SK-N-SH (cell line): Measurements from ENCODE around the gene SPEM1. TPM values are rescaled to one million over a fixed set of nuclear protein-coding genes. Genes with fewer than 3 reads are reported as not detected.

ENCODE experiments used
- CTCF ChIA-PET: fragments of 300-600, 350-600 bp; formaldehyde crosslinking; extraction: SDS; loops from one replicate; lab custom pipeline; 2021; lab: Yijun Ruan, JAX
- POLR2A ChIA-PET: fragments of 350-600 bp; sonication (Branson Sonifier 250); formaldehyde crosslinking; extraction: SDS; loops from one replicate; lab custom pipeline; 2020; ENCODE audit warnings: antibody characterized with exemption, inconsistent platforms; lab: Yijun Ruan, JAX
- DNase-seq: peaks from one replicate; pipeline ENCODE4 v3.0.0; 2012
- H2AFZ ChIP-seq: fragments of 200-600 bp; sonication (generic); 2 replicates; pipeline ENCODE4 v1.8.1; 2016; ENCODE audit warnings: antibody characterized with exemption, mild to moderate bottlenecking, low read depth
- H3F3A ChIP-seq: fragments of 200-600 bp; sonication (generic); replicated peaks from 2 replicates; pipeline ENCODE3; 2016; ENCODE audit warnings: antibody characterized with exemption, mild to moderate bottlenecking; ENCODE audit not compliant: insufficient read depth
- H3K27ac ChIP-seq, 2 experiments: fragments of 200-500 bp in 1 of 2; fragments of 200-600 bp in 1 of 2; sonication (Bioruptor generic) in 1 of 2; sonication (generic), shearing (Covaris generic) in 1 of 2; 2 replicates each; pipeline versions ENCODE4 v1.5.1 to v1.6.1; 2014 to 2016; ENCODE audit warnings: low read depth in 2 of 2, inconsistent platforms in 1 of 2, low read length in 1 of 2, mild to moderate bottlenecking in 1 of 2, mixed read lengths in 1 of 2
- H3K27me3 ChIP-seq: fragments of 200-600 bp; sonication (generic), shearing (Covaris generic); 2 replicates; pipeline ENCODE4 v1.6.1; 2016; ENCODE audit warnings: mixed run types; ENCODE audit not compliant: insufficient read depth
- H3K36me3 ChIP-seq, 2 experiments: fragments of 200-500 bp in 1 of 2; fragments of 200-600 bp in 1 of 2; sonication (Bioruptor generic) in 1 of 2; sonication (generic) in 1 of 2; replicated peaks in 1 of 2; 2 replicates each; pipeline versions ENCODE3 to v1.5.1; 2014 to 2016; ENCODE audit warnings: low read length in 1 of 2, mild to moderate bottlenecking in 1 of 2; ENCODE audit not compliant: insufficient read depth in 2 of 2, control insufficient read depth in 1 of 2
- H3K4me1 ChIP-seq, 2 experiments: fragments of 200-500 bp in 1 of 2; fragments of 200-600 bp in 1 of 2; sonication (Bioruptor generic) in 1 of 2; sonication (generic), shearing (Covaris generic) in 1 of 2; 2 replicates each; pipeline versions ENCODE4 v1.5.1 to v1.6.1; 2014 to 2016; ENCODE audit warnings: low read depth in 1 of 2, low read length in 1 of 2, mixed run types in 1 of 2; ENCODE audit not compliant: insufficient read depth in 2 of 2, control insufficient read depth in 1 of 2
- H3K4me2 ChIP-seq: fragments of 200-600 bp; sonication (generic), shearing (Covaris generic); 2 replicates; pipeline ENCODE4 v1.6.1; 2017; ENCODE audit warnings: mixed run types
- H3K4me3 ChIP-seq, 2 experiments: fragments of 200-500 bp in 1 of 2; fragments of 200-600 bp in 1 of 2; sonication (Bioruptor generic) in 1 of 2; sonication (generic), shearing (Covaris generic) in 1 of 2; 2 replicates each; pipeline versions ENCODE4 v1.5.1 to v1.8.1; 2014 to 2016; ENCODE audit warnings: low read depth in 2 of 2, inconsistent platforms in 1 of 2, low read length in 1 of 2, mild to moderate bottlenecking in 1 of 2, mixed read lengths in 1 of 2, moderate library complexity in 1 of 2
- H3K79me2 ChIP-seq: fragments of 200-600 bp; sonication (generic); 2 replicates; pipeline ENCODE4 v1.8.1; 2017; ENCODE audit warnings: mild to moderate bottlenecking; ENCODE audit not compliant: insufficient read depth
- H3K9ac ChIP-seq: fragments of 200-600 bp; sonication (generic); 2 replicates; pipeline ENCODE4 v1.6.1; 2017; ENCODE audit warnings: mixed run types
- H3K9me2 ChIP-seq: fragments of 200-600 bp; sonication (generic); 2 replicates; pipeline ENCODE4 v1.6.1; 2017; ENCODE audit warnings: mixed run types
- H3K9me3 ChIP-seq: fragments of 200-600 bp; sonication (generic); 2 replicates; pipeline ENCODE4 v1.6.1; 2017; ENCODE audit warnings: mixed run types, mild to moderate bottlenecking, moderate library complexity
- H4K20me1 ChIP-seq: fragments of 200-600 bp; sonication (generic); 2 replicates; pipeline ENCODE4 v1.6.1; 2017; ENCODE audit warnings: mild to moderate bottlenecking, mixed run types; ENCODE audit not compliant: insufficient read depth
- CTCF ChIP-seq: fragments of 200-600 bp; sonication (generic); IDR thresholded peaks from 2 replicates; pipeline ENCODE4 v1.6.1; 2017; ENCODE audit warnings: antibody characterized with exemption, mild to moderate bottlenecking, moderate library complexity
- EP300 ChIP-seq, 2 experiments: IDR thresholded peaks; 2 replicates each; pipeline versions ENCODE4 v1.4.0 to v1.6.1; 2012; ENCODE audit warnings: borderline replicate concordance in 1 of 2, low read depth in 1 of 2, low read length in 1 of 2
- FOSL2 ChIP-seq: IDR thresholded peaks from 2 replicates; pipeline ENCODE4 v1.4.0; 2012; ENCODE audit warnings: low read depth, mild to moderate bottlenecking, moderate library complexity, borderline replicate concordance
- FOXJ3 ChIP-seq: sonication (generic); formaldehyde crosslinking; IDR thresholded peaks from 2 replicates; pipeline ENCODE4 v1.5.1; 2020; ENCODE audit warnings: mild to moderate bottlenecking, missing genetic modification reagents
- GABPA ChIP-seq: IDR thresholded peaks from 2 replicates; pipeline ENCODE4 v1.4.0; 2012; ENCODE audit warnings: low read depth, mild to moderate bottlenecking
- IRF3 ChIP-seq: fragments of 150-350 bp; IDR thresholded peaks from 2 replicates; pipeline ENCODE4 v1.6.1; 2016; ENCODE audit warnings: mild to moderate bottlenecking, low read depth, low read length
- JUND ChIP-seq: IDR thresholded peaks from 2 replicates; pipeline ENCODE4 v1.4.0; 2012
- MXI1 ChIP-seq: IDR thresholded peaks from 2 replicates; pipeline ENCODE4 v1.6.1; 2012; ENCODE audit warnings: mild to moderate bottlenecking, low read depth, low read length, improper control_type of control experiment
- NFIC ChIP-seq: IDR thresholded peaks from 2 replicates; pipeline ENCODE4 v1.4.0; 2012; ENCODE audit warnings: borderline replicate concordance
- PBX3 ChIP-seq: IDR thresholded peaks from 2 replicates; pipeline ENCODE4; 2012
- POLR2AphosphoS5 ChIP-seq: IDR thresholded peaks from 2 replicates; pipeline ENCODE4 v1.6.1; 2012; ENCODE audit warnings: low read depth, low read length
- RAD21 ChIP-seq: IDR thresholded peaks from 2 replicates; pipeline ENCODE4 v1.6.1; 2012; ENCODE audit warnings: mild to moderate bottlenecking, low read length
- RFX5 ChIP-seq: IDR thresholded peaks from 2 replicates; pipeline ENCODE4 v1.6.1; 2012; ENCODE audit warnings: mild to moderate bottlenecking, improper control_type of control experiment, low read length
- SIN3A ChIP-seq: IDR thresholded peaks from 2 replicates; pipeline ENCODE4 v1.6.1; 2012; ENCODE audit warnings: low read depth, mild to moderate bottlenecking, low read length, moderate library complexity, borderline replicate concordance
- SMC3 ChIP-seq: IDR thresholded peaks from 2 replicates; pipeline ENCODE4 v1.6.1; 2012; ENCODE audit warnings: low read depth, low read length, improper control_type of control experiment
- TCF12 ChIP-seq: IDR thresholded peaks from 2 replicates; pipeline ENCODE4 v1.4.0; 2012
- USF2 ChIP-seq: fragments of 150-350 bp; IDR thresholded peaks from 2 replicates; pipeline ENCODE4 v1.6.1; 2017; ENCODE audit warnings: antibody characterized with exemption, low read length, low read depth, borderline replicate concordance
- ZBTB33 ChIP-seq: IDR thresholded peaks from 2 replicates; pipeline ENCODE4 v1.4.0; 2012; ENCODE audit warnings: low read depth, borderline replicate concordance
- WGBS: methylation state at CpG from one replicate; pipeline ENCODE4 v1.1.6; 2017; ENCODE audit warnings: low lambda C conversion rate; 5-methylcytosine and 5-hydroxymethylcytosine counted together
- polyA plus RNA-seq, 3 experiments: library from polyadenylated mRNA; depleted of rRNA; stranded (reverse); fragments of >200 nt; gene quantifications; 2 replicates each; pipeline ENCODE4 v1.2.3, GENCODE V29; 2012

SPEM1 gene
- polyA plus RNA-seq, 1 of the 3 experiments (the other 2 are of a cell fraction), result not detected

GRCh38 chr17:7413346-7413985 lies 6.7 kb upstream of the SPEM1 start:
- CTCF ChIA-PET, result interaction anchor here (1.1 to 2.8 kb wide), 2 partner anchors 23 to 117 kb away, joined by 3 to 8 read pairs; no protein-coding TSS in a partner anchor
- POLR2A ChIA-PET, result no interaction called here
- Histone ChIP-seq H3K79me2 (no peaks in the 10 kb centered on the region), H3K9me3 (no peaks in the 10 kb centered on the region)
- TF ChIP-seq JUND, result no peak
- TF ChIP-seq NFIC, result no peak
- TF ChIP-seq TCF12, result no peak
- no peak for TF ChIP-seq IRF3
- no peak for TF ChIP-seq RFX5
- TF ChIP-seq EP300 (IDR thresholded peaks at IDR 0.05; ENCODE audit: borderline replicate concordance in 1 of 2, low read depth in 1 of 2, low read length in 1 of 2), result no peak
- no peak for TF ChIP-seq FOSL2
- TF ChIP-seq MXI1, result no peak
- no peak for TF ChIP-seq POLR2AphosphoS5
- TF ChIP-seq CTCF, result no peak
- no peak for TF ChIP-seq GABPA
- no peak for TF ChIP-seq RAD21
- no peak for TF ChIP-seq FOXJ3 (CRISPR knock-in tag)
- TF ChIP-seq USF2, result no peak
- no peak for TF ChIP-seq SIN3A
- no peak for TF ChIP-seq PBX3
- no peak for TF ChIP-seq ZBTB33
- no peak for TF ChIP-seq SMC3
- TF ChIP-seq, all 33 proteins: peak for 0
- Histone ChIP-seq H4K20me1 (no peaks in the 10 kb centered on the region), H3K36me3 (peaks cover 8 to 66% of the 10 kb centered on the region in 2 experiments), H3K27ac (no peak overlapping the region), H2AFZ (no peak overlapping the region), H3K4me1 (no peaks in the 10 kb centered on the region), H3K4me3 (no peak overlapping the region), H3K27me3 (no peaks in the 10 kb centered on the region), H3K4me2 (no peak overlapping the region), H3K9me2 (no peaks in the 10 kb centered on the region), H3F3A (no peaks in the 10 kb centered on the region), H3K9ac (no peak overlapping the region)
- WGBS, result 100% methylated on average over 2 of the region's 6 CpGs
- DNase-seq, result no peak
